HG02759 (cell line): ENCODE data around the gene MPC1L.
"Not testable (repeated sequence)": the region's sequence is repeated elsewhere in the genome, so short reads cannot be mapped to it uniquely, and the experiment has no call there.

Experiments used
- ATAC-seq: cut with Tn5 transposase; IDR thresholded peaks from one replicate; pipeline ENCODE4 v1.9.1; 2021; ENCODE audit warnings: mild to moderate bottlenecking, moderate library complexity; ENCODE audit not compliant: unreplicated experiment

MPC1L gene

DNA sequence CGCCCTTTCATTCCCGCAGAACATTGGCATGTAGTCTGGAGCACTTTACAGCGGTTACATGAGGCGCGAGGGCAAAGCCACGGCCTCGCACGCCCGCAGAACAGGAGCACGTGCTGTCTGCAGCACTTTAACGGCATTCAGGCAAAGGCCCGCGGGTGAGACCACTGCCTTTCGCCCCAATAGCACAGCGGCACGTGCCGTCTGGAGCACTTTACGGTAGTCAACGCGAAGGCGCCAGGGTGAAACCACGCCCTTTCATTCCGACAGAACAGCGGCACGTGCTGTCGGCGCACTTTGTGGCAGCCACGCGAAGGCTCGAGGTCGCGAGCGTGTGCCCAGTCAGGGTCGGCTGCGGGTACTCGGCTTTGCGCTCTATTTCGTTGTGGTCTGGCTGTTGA lies at the start of gene MPC1L:
TSS of gene MPC1L (plus strand) at position 290 of the 398 bp plus-strand sequence. CDS start 138 bp downstream, outside the sequence.
- ATAC-seq = no peak

GRCh38 chrX:40573763-40574162 lies 49.5 kb upstream of the MPC1L start:
- ATAC-seq = no peak

GRCh38 chrX:40575411-40575810 lies 47.8 kb upstream of the MPC1L start:
- ATAC-seq = not testable (repeated sequence)

DNA sequence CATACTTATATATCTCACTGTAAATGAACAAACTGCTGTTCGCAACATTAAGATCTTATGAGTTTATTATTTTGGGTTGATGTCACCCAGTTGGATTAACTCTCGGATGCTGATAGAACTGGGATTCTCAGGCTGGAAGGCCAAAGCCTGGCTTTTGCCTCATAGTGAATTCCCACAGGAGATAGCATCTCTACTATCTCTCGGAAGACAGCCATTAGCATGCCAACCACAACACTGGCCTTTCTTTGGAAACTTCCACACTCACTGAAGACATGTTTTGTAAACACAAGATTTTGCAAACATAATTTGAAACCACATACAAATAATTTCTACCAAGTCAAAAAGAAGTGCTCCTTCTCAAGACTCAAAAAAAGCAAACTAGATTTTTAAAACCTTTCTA lies 46.9 kb upstream of the MPC1L start:
- ATAC-seq = no peak

DNA sequence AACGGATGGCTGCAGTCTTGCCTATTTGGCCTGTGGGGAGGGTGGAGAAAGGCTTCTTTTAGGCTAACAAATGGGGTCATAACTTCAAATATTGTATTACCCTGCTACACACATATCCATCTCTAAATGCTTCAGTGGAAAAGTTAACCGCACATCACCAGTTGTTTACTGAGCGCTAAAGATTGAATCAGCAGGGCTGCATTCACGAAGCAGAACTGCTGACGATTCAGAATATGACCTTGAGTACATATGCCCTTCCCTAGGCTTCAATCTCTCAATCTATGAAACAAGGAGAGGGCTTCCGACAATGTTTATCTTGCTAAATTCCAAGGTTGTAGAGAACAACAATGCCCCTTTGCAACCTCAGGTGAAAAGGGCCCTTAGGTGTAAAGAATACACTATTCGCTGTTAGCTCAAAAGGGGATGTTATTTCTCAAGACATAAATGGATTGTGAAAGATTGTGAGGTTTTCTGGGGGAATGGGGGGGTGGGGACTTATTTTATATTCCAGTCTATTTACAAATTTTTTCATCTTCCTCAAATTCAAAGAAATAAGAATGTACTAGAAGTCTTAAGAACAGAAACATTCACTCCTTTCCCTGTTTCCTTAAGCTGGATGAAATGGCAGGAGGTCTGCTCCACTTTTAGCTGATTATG lies 45.1 kb upstream of the MPC1L start:
- ATAC-seq = no peak

GRCh38 chrX:40579141-40579540 lies 44.1 kb upstream of the MPC1L start:
- ATAC-seq = no peak

- ATAC-seq = peak; percentile 57
Observed at GRCh38 chrX:40579900-40580536, 43.2 kb upstream of the MPC1L start.

DNA sequence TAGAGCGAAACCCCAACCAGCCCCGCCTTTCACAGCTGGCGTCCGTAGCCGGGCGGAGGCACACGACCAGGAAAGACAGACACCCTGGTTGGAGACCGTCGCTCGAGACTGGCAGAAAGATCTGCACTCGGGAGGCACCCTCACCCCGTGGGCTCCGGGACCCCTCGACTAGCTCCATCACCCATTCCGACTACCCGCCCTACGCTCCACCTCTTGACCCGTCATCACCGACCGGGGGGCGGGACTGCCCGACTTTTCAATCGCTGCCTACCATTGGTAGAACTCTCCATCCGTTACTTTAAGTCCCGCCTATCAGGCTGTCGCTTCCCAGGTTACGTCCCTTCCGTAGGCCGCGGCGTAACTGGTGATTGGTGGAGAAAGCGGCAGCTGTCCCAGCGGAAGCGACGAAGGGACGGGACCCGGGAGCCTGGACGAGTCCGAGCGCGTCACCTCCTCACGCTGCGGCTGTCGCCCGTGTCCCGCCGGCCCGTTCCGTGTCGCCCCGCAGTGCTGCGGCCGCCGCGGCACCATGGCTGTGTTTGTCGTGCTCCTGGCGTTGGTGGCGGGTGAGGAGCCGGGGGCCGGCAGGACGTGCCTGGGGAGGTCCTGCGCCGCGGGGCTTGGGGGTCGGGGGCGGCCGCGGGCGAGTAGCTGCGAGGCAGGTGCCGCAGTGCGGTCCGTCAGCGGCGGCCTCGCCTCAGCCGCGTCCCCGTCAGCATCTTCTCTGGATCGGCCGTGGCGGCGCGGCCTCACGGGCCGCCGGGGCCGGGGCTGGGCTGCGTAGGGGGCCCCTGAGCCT lies 42.5 kb upstream of the MPC1L start, which contains the start of gene ATP6AP2:
TSS of gene ATP6AP2 (plus strand) at position 434 of the 799 bp plus-strand sequence. CDS start at position 530, 96 bp downstream.
- peak; percentile 96 for ATAC-seq

DNA sequence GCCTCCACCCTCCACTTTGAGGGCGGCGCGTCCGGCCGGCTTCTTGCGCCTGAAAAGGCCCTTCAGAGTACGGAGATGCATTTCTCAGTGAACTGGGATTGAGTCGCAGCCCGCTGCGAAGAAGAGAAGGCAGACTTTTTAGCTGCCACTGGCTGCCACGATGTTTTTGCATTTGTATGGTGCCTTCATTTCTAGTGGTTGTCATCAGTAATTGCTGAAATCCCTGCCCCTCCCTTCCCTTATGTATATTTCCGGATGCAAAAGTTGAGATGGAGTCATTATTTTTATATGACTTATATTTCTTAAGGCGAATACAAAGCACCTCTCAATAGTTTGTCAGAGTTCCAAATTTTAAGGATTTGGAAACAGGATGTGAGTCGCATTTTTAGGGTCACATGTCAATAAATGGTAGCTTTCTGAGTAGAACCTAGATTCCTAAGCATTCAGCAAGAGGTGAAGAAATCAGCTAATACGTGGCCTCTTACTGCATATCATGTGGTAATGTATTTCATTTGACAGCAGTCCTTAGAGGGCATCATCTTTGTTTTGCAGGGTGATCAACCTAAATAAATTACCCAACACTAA lies 41.8 kb upstream of the MPC1L start:
- no peak for ATAC-seq

DNA sequence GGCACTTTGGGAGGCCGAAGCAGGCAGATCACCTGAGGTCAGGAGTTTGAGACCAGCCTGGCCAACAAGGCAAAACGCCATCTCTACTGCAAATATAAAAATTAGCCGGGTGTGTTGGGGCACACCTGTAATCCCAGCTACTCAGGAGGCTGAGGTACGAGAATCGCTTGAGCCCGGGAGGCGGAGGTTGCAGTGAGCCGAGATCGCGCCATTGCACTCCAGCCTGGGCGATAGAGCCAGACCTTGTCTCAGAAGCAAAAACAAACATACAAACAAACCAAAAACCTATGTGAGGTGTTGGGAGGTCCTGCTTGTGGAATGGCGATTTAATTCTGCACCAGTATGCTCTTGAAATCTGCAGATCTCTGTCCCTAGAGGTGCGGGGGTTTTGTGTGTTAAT lies 41.0 kb upstream of the MPC1L start:
- ATAC-seq = not testable (repeated sequence)

GRCh38 chrX:40582811-40583210 lies 40.4 kb upstream of the MPC1L start:
- no peak for ATAC-seq

GRCh38 chrX:40587623-40588022 lies 35.6 kb upstream of the MPC1L start:
- not testable (repeated sequence) for ATAC-seq

- ATAC-seq = not testable (repeated sequence)
Observed at GRCh38 chrX:40589616-40590321, 33.5 kb upstream of the MPC1L start.

DNA sequence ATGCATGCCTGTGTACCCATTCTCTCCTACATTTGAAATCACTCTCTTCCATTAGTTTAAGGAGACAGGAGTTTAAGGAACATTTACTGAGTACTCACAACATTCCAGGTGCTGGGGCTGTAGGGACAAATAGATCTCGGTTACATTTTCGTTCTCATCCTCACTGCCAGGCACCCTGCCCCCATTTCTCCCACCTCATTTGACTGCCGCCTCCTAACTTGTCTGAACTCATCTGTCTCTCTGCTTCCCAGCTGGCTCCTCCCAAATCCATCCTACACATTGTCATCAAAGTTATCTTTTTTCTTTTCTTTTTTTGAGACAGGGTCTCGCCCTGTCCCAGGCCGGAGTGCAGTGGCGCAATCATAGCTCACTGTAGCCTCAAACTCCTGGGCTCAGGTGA lies 19.8 kb upstream of the MPC1L start:
- no peak for ATAC-seq

DNA sequence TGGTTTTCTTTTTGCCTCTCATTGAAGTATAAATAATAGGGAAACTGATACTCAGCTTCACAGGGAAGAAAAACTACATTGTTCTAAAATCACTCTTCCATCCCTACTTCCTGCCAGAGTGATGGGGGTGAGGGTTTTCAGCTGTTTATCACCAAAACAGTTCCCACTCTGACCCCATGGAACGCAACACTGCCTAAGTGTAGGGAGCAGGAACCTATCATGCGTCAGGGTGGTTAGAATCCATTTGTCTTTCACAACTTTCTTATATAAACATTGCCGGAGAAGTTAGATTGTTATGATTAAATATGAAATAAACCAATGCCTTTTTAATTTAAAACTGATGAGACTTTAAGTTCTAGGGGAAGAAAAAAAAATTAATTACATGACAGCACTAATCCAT lies 15.8 kb upstream of the MPC1L start:
- no peak for ATAC-seq

GRCh38 chrX:40612511-40612910 lies 10.7 kb upstream of the MPC1L start:
- ATAC-seq = no peak

- ATAC-seq = no peak
Observed at GRCh38 chrX:40615976-40616375, 7.3 kb upstream of the MPC1L start.

DNA sequence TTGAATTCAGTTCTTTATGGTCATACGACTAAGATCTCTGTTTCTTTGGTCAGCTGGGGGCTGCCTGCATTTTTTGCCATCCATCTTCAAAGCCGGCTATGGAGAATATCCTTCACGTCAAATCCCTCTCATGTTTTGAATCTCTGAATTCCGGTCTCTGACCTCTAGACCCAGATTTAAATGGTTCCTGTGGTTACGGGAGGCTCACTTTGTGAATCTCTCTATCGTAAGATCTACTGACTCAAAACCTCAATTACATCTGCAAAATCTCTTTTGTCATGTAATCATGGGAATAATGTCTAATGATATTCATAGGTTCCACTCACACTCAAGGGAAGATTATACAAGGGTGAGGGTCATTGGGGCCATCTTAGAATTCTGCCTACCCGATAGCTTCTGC lies 5.7 kb upstream of the MPC1L start:
- no peak for ATAC-seq

GRCh38 chrX:40622479-40623138 lies 619 bp upstream of the MPC1L start:
- no peak for ATAC-seq

GRCh38 chrX:40623665-40624064 lies 437 bp downstream of the MPC1L start:
- no peak for ATAC-seq
